SHP77 (cell line): ENCODE results near the gene EPN1.

Experiments
- DNase-seq, 2 experiments: peaks; one replicate each; lab custom pipeline; 2025; lab: John Stamatoyannopoulos, UW

Gene EPN1

DNA sequence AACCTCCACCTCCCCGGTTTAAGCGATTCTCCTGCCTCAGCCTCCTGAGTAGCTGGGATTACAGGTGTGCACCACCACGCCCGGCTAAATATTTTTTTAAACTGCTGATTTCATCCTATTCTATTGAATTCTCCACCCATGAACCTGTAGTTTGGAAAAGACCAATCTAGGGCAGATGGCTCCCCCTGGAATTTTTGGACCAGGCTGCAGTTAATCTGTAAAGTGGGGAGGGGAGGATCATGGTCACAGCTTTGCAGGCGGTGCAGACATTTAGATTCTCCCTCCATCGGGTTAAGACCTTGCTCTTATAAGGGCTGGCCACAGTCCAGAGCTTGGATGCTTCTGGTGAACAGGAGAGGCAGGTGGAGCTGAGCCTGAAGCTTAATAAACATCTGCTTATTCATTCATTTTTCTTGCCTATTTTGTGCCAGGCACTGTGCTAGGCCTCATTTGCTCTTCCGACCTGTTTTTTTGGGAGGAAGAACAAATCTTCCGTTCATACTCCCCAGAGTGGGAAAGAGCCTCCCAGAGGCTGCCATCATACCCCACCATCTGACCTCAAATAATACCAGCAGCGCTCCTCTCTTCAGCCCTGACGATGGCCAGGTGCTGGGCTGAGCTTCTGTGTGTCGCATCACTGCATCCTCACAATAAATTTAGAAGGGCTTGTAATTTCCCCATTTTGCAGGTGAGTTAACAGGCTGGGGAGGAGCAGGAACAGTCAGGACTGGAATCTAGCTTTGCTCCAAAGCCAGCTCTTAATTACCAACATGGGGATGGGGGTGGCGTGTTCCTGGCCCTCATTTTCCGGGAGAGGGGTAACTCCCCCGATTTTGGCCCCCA lies 27.9 kb upstream of the EPN1 start:
- peak in 1 of 2 experiments; percentile 31 for DNase-seq

DNA sequence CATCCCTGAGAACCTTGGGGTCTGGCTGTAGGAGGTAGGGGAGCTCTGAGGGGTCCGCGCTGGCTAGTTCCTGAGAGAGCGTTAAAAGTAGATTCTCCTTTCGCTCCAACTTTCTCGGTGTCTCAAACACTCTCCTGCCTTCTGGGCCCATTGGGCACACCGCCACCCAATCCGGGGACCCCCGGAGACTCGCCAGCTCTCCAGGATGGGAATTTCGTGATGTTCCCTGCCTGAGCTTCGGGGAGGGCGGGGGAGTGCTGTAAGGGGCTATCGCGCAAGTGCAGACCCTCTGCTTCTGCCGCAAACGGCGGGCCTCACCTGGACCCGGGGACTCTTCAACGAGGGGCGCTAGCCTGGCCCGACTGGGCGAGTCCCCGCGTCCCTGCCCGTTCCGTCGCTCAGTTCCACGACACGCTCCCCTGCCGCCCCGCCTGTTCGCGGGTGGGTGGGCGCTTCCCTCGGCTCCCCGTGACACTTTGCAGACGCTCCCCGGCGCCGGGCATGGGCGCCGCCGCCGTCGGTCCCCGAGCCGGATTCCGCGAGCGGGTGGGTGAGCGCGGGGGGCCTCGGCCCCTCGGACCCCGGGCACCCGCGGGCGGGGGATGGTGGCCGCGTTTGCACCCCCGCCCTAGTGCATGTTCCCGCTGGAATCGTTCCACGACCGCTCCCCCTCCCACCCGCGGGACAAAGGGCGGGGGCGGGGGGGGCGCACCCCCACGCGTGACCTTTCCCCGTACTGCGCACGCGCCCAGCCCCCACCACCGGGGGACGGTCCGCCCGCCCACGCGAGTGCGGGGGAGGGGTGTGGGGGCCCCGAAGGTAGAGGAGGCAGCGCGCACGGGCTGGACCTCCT lies 27.1 kb upstream of the EPN1 start, which contains the start of gene CCDC106:
Gene CCDC106 (plus strand): TSS at position 481 of the 853 bp plus-strand sequence. CDS start 835 bp downstream, outside the sequence.
- DNase-seq, result peak; percentile 45 to 63

DNA sequence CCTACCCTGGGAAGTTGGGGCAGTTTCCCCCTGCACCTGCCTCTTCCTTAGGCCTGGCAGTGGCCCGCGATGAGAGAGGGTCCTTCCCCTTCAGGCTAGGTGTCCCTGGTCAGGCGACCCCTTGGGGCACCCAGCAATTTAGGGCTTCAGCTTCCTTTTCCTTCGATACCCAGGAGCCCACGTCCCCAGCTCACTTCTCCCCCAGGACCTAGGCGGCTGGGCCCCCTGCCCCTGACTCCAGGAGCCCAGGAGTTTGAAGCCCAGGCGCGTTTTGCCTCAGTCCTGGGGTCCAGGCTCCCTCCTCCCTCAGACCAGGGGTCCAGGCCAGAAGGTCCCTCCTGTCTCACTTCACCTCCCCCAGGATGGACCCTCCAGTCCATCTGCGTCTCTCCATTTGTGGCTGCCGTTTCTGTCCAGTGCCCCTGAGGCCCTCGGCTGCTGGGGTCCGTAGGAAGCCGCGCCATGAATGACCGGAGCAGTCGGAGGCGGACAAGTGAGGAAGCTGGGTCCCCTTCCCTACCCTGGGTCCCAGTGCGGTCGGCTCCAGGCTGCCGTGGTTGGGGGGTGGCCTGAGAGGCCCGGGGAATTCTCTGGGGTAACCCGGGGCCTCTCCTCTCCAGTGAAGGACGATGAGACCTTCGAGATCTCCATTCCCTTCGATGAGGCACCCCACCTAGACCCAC lies 26.3 kb upstream of the EPN1 start:
- DNase-seq, result peak in 1 of 2 experiments; percentile 12

DNA sequence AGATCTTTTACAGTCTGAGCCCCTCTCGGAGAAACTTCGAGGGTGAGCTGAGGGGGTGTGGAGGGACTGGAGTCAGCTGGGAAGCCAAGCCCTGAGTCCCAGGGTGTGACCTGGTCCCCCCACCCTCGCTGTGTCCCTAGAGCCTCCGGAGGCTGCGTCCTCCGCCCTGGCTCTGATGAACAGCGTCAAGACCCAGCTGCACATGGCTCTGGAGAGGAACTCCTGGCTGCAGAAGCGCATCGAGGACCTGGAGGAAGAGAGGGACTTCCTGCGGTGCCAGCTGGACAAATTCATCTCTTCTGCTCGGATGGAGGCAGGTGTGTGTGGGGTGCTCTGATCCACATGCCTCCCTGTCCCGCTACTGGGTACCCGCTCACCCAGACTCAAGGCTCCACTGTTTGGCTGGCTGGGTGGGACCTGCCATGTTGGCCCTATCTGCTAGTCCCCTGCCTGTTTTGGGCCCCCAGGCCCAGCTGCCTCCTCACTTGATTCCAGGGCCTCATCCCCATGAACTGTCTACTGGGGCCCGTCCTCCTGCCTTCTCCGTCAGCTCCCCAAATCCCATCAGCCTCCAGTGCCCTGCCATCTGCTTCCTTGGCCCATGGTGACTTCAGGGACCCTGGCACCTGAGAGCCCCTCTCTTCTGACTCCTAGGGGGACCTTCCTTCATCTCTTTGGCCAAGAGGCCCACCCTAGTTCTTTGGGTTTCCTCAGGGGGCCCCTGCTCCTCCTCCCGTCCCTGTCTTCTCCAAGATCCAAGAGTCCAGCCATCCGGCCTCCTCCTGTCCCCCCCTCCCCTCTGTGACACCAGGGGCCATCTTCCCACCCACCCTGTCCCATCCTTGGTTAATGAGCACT lies 25.5 kb upstream of the EPN1 start:
- DNase-seq, result peak in 1 of 2 experiments; percentile 46

DNA sequence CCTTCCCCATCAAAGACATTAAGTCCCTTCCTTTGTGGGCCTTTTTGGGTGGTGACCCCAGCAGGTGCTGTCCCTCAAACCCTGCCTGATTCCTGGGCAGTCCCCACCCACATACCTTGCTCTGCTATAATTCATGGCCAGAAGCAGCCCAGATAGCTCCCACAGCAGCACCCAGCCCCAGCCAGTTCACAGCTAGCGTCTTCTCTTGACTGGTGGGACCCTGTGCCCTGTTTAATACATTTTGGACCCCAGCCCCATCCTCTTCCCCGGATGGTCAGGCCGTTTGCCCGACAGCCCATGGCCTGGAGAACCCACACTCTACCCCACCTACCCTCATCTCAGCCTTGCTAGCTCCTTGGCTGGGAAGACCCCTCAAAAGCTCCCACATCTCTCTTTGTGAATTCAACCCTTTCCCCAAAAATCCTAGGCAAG lies 24.9 kb upstream of the EPN1 start:
- DNase-seq, result no peak

DNA sequence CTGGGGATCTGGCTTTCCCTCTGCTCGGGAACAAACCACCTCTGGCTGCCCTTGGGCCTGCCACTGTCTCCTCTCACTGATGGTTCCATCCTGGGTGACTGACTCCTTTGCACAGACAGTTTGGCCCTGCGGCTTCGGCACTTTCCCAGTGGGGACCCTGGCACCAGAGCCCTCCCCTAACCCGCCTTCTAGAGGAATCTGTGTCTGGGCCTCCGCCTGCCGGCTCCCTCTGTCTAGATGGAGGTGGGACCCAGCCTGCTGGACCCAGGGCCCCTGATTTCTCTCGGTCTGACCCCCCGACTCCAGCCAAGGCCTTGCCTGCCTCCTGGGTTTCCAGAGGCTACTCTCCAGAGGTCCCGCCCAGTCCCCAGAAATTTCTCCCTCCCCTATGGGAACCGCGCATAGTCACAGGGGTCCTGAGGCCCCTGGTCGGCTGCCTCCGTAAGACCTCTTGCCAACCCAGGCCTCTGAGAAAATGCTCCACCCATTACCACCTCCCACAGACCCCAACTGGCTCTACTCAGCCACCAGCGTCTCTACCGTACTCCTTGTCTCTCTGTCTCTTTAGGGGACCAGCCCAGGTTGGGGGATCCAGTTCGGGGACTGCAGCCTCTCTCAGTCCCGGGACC lies 24.3 kb upstream of the EPN1 start:
- DNase-seq, result no peak

DNA sequence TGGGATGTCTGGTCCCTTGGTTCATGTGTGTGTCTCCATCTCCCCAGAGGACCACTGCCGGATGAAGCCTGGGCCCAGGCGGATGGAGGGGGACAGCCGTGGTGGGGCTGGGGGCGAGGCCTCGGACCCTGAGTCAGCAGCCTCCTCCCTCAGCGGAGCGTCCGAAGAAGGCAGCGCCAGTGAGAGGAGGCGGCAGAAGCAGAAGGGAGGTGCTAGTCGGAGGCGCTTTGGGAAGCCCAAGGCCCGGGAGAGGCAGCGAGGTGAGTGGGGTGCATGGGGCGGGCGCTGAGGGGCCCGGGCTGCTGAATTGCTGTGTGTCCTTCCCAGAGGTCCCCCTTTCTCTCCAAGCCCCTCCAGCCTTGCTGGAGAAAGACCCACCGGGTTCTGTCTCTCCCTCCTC lies 23.8 kb upstream of the EPN1 start:
- no peak for DNase-seq

DNA sequence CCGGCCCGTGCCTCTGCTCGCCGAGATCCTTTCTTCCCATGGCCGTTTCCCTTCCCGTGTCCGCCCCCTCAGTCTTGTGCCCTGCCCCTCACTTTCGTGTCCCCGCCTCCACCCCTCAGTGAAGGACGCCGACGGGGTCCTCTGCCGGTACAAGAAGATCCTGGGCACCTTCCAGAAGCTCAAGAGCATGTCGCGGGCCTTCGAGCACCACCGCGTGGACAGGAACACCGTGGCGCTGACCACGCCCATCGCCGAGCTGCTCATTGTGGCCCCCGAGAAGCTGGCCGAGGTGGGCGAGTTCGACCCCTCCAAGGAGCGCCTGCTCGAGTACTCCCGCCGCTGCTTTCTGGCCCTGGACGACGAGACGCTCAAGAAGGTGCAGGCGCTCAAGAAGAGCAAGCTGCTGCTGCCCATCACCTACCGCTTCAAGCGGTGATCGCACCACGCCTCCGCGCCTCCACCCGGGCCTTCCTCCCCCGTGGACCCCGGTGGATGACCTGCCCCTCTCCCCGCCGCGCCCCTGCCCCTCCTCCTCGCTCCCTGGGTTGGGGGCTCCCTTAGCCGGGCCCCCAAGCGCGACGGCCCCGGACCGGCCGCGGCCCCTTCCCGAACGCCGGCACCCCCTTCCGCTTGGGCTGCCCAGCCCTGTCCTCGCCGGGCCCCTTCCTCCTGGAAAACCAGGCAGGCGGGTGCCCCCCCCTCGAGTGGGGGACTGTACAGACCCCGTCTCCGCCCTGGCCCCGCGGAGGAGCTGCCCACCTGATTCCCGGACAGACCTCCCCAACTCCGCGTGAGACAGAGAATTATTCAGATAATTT lies 22.5 kb upstream of the EPN1 start:
- DNase-seq, result no peak

DNA sequence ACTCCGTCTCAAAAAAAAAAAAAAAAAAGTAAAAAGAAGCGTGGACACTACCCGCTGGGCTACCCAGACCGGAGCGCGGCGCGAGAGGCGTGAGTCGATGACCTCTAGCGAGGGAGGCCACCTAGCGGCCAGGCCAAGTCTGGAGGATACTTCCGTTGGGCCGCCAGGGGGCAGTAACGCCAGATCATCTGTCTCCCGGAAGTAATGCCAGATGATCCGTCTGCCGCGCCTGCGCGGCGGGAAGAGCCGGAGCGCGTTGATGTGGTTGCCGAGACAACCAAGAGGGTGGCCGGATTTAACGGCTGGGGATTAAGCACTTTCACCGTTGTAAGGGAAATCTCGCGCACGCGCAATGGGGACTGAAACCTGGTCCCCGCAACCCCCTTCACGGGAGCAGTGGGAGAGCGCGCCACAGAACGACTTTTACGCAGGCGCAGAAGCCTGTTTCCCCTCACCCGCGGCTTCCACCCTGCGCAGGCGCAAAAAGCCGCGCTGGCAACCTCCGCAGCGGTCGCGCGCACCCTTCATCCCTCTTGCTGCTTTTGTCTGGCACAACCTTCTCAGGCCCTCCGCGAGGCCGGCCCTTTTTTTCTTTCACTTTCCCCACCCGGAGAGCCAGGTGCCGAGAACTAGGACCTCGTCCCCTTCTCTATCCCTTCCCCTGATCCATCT lies 21.2 kb upstream of the EPN1 start:
- DNase-seq, result peak; percentile 98

DNA sequence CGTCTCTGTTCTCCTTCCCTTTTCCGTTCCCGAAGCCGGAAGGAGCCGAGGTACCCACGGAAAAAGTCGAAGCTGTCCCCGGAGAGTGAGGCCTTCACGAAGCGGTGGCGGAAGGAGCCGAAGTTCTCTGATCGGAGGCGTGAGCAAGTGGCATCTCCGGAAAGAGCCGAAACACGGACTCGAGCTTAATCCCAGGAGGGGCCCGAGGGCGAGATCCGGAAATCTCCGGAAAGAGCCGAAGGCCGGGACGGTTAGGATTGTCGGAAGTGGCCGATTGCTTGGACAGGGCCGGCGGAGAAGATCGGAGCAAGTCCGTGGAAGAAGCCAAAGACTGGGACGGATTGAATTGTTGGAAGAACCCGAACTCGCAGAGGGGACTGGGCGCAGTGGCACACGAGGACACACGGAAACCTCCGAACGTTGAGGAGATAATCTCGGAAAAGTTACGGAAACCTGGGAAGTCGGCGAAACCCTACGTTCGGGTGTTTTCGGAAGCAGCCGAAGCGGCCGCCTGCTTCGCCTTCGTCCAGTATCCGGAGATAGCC lies 20.6 kb upstream of the EPN1 start:
- peak; percentile 92 to 94 for DNase-seq

DNA sequence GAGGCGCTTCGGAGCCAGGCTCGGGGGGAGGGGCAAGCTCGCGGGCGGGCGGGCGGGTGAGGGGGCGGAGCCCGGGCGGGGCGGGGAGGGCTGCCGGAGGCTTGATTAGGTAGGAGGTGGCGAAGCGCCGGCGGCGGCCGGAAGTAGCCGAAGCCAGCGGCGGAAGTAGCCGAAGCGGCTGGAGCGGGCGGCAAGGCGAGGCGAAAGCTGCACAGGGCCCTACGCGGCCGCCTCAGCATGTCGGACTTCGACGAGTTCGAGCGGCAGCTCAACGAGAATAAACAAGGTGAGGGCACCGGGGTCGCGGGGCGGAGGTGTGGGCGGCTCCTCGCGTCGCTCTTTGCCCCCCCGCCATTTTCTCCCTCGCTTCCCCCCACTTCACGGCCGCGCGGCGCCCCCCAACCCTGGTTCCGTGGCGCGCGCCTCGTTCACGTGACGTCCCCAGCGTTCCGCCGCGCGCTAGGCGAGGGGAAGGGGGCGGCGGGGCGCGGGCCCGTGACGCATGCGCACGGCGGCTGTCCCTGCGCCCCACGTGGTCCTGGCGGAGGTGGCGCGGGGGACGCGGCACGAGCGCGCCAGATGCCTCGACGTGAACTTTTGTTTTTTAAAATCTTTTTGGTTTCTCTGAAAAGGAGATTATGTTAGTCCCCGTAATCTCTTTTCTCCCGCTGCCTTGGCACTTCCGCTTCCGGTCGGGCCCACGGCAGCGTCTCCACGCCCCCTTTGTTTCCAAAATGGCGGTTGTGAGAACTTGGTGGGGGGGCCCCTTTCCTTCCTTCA lies 20.0 kb upstream of the EPN1 start, which contains the start of gene U2AF2:
Gene U2AF2 (plus strand): TSS at position 168 of the 780 bp plus-strand sequence. CDS start 70 bp downstream, at position 238.
- peak; percentile 63 to 83 for DNase-seq

DNA sequence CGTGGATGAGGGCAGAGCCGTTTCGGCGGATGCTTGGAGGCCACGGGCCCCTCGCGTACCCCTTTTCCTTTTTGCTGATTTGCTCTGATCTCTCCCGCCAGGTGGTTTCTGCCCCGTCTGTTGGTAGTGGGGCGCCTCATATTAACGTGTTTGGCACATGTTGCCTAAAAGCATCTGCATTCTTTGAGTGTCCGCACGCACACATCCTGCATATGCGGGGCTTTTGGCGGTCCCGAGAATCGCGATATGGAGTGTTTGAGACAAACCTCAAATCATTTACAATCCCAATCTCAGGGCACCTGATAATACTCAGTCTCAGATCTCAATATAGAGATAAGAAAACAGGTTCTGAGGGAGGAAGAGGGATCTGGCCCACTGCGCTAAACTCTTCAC lies 19.4 kb upstream of the EPN1 start:
- no peak for DNase-seq

DNA sequence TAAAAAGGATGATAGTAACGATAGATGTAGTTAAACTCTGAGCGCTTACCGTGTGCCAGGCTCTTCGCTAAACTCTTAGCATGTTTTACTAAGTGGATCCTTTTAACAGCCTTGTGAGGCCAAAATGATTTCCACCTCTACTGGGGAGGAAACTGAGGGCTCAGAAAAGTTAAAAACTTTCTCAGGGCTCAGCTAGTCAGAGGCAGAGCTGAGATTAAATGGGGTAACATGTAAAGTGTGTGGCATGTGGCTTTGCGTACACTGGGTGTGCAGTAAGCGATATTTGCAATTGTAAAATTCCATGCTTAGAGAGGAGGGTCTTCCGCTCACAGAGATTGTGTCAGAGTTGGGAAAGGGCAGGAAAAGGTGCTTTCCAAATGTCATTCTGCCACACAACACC lies 18.5 kb upstream of the EPN1 start:
- no peak for DNase-seq

DNA sequence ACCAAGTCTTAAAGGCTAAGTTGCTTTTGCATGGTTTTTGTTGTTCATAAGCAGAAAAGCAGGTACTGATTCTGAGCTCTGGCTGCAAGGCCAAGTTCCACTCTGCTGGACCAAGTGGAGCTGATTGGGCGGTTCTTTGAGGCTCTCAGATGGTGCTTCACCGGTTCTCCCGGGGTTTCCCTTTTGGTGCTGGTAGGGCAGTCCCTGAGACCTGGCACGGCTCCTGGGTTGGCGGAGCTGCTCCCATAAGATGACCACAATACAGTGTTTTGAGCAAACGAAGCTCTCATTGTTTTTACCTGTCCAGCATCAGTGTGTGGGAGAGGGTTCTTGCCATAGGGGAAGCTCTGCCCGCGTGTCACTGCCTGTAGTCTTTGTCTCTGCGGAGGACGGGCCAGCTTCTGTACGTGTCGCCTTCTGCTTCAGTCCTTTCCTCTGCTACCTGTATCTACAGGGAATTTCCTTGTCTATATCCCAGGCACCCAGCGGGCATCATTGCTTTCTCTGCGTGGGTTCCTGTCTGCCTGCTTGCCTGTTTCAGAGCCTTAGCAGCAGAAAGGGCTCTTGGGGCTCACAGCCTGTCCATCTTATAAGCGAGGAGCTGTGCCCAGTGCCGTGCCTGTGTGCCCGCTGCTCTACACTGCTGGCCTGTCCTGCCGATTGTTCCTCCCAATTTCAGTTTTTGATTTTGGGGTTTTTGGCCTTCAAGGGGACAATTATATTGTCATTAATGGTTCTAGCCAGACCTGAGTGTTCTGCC lies 17.9 kb upstream of the EPN1 start:
- no peak for DNase-seq

DNA sequence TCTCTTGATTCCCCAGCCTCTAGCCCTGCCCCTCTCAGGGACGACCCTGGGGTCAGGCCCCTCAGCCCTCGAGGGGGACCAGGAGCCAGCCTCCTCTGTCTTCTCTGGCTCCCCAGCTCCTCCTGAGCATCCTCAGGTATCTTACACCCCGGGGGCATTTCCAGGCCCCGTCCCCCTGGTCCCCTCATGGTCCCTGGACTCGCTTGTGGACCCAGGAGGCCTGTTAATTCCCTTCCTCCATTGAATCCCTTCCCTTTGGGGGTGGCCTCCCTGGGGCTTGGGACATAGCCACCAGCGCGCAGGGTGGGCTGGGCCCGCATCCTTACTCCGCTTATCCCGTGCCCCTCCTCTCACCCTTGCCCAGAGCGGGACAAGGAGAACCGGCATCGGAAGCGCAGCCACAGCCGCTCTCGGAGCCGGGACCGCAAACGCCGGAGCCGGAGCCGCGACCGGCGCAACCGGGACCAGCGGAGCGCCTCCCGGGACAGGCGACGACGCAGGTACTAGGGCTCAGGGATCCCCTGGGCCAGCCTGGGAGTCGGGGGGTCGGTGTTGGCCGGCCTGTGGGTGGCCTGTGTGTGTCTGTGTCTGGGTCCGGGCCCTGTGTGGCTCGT lies 16.1 kb upstream of the EPN1 start:
- DNase-seq, result no peak

DNA sequence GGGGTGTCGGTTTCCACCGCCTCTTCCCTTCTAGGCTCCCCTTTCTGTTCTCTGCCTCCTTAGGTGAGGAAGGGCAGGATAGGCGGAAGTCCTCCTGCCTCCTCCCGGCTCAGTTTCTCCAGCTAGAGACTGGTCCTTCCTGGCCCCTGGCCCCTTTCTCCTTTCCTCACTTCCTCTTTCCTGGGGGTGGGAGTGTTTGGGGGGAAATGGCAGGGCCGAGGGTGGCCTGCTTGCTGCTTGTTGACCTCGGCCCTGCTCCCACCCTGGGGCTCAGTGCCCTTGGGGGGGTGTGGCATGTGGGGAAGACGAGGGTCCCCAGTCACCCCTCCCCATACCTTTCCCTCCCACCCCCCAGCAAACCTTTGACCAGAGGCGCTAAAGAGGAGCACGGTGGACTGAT lies 15.2 kb upstream of the EPN1 start:
- no peak for DNase-seq

DNA sequence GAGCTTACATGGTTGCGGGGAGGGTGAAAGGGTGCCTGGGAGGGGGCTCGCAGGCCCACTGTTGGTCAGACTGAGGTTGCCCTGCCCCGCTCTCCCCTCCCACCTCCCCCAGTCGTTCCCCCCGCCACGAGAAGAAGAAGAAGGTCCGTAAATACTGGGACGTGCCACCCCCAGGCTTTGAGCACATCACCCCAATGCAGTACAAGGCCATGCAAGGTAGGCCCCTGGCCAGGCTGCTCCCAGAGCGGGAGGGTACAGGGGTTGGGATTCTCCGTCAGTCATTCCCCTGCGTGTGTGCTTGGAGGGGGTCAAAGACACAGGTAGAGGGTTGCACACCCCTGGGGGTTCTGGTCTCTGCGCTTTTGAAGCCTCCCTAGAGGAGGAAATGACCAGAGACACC lies 14.6 kb upstream of the EPN1 start:
- no peak for DNase-seq
